GM03348 (cell line): Measurements from ENCODE around the gene KIF25.

ENCODE experiments used
- DNase-seq: peaks from one replicate; pipeline ENCODE4 v3.0.0; 2012; ENCODE audit warnings: low spot score

The KIF25 gene

GRCh38 chr6:167997642-167998041 is at the start of gene KIF25:
KIF25 (plus strand) TSS chr6:167997671; CDS start chr6:168029586, 31,915 bp downstream.
- DNase-seq = no peak

DNA sequence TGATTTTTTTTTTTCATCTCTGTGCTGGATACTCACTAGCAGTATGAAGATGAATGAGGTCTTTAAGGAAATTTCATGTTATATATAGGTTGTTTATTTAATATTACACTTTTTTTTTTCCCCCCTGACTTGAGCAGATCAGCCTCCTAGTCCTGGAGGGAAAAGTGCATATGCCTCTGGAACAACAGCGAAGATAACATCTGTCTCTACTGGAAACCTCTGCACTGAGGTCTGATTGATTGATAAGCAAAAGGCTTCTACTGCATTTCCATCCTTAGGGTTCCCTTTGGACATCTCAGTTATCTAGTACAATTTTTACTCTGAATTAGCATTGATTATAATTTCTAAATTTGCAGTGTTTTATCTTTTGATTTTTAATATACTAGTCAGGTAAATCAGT is 49.8 kb upstream of the KIF25 start:
- no peak for DNase-seq

GRCh38 chr6:167948716-167949115 is 48.8 kb upstream of the KIF25 start:
- no peak for DNase-seq

- no peak for DNase-seq
These were observed 48.3 kb upstream of the KIF25 start for GRCh38 chr6:167949121-167949684.

DNA sequence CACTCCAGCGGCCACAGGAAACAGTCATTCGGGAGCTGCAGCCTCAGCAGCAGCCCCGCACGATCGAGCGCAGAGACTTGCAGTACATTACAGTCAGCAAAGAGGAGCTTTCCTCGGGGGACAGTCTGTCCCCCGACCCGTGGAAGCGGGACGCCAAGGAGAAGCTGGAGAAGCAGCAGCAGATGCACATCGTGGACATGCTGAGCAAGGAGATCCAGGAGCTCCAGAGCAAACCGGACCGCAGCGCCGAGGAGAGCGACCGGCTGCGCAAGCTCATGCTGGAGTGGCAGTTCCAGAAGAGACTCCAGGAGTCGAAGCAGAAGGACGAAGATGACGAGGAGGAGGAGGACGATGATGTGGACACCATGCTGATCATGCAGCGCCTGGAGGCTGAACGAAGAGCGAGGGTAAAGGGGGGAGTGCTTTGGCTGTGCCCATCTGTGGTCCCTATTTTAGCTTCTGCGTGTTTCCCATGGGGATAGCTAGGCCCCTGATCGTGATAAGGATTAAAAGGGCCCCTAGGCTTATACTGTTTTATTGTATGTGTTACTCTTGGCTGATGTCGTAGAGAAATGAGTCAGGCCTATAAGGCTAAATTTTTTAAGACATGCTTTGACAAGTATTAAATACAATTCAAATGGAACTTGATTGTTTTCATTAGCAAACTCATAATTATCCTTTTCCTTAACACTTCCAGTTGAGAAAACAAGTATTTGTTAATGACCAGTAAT is 45.5 kb upstream of the KIF25 start:
- no peak for DNase-seq

DNA sequence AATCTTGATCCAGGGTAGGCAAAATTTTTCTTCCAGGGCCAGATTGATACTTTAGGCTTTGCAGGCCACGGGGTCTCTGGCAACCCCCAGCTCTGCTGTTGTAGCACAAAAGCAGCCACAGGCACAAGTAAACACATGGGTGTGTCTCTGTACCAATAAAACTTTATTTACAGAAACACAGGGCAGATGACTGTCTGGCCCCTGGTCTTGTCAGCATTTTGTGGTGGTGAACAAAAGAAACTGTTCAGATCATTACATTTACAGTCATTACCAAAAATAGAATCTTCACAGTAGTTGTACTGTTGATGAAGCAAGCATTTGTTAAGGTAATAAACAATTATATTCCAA is 45.0 kb upstream of the KIF25 start:
- no peak for DNase-seq

- DNase-seq = no peak
These were observed 43.9 kb upstream of the KIF25 start for GRCh38 chr6:167953551-167953950.

- DNase-seq = no peak
These were observed 43.3 kb upstream of the KIF25 start for GRCh38 chr6:167954151-167954550.

GRCh38 chr6:167956491-167956890 is 41.0 kb upstream of the KIF25 start:
- DNase-seq = no peak

GRCh38 chr6:167956983-167957492 is 40.4 kb upstream of the KIF25 start:
- DNase-seq = peak; percentile 20

DNA sequence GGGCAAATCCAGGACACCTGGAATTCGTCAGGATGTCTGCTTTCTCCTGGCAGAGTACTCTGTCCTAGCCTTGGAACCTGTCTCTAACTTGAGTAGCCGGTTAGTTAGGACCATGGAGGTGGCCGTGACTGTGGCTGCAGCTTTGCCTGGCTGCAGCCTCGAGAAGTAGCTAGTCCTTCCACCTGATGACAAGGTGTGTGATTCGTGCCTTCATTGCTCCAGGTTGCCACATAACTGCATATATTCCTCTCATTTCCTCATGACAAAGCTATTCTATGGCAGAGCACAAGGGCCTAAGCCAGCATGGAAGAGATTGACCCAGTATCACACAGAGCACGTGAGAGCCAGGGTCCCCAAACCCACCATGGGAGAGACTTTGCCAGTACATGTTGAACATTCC is 39.8 kb upstream of the KIF25 start:
- DNase-seq = no peak

- no peak for DNase-seq
These were observed 36.9 kb upstream of the KIF25 start for GRCh38 chr6:167960579-167960978.

- no peak for DNase-seq
These were observed 34.8 kb upstream of the KIF25 start for GRCh38 chr6:167962711-167963110.

GRCh38 chr6:167963589-167964057 is 33.8 kb upstream of the KIF25 start:
- DNase-seq = no peak

DNA sequence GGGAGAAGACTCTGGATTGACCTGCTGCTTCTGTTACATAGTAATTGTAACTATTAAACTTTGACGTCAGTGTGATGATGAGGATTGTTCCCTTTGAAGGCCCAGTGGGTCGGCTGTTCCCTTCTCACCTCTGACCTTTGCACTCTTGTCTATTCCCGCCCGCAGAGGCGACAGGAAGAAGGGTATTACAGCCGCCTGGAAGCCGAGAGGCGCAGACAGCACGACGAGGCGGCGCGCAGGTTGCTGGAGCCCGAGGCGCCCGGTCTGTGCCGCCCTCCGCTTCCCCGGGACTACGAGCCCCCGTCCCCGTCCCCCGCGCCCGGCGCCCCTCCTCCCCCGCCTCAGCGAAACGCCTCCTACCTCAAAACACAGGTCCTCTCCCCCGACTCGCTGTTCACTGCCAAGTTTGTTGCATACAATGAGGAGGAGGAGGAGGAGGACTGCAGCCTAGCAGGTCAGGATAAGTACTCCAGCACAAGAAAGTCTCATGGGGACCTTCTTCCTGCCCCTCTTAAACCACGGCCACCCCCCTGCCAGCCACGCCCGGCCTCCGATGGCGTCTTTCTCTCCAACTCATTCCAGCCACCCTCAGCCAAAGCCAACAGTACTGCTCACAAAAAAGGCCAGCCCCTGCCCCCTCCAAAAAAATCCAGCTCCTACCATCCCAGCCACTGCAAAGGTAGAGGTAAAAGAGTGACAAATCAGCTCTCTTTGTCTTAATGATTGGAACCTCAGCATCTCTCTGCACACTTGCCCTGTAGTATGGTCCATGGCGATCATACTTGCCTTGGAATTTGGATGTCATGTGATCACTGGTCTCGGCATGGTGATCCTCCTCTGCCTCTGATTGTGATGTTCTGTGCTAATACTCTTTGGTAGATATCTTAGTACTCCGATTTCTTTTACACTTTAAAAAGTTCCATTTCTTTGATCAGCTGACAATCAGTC is 31.6 kb upstream of the KIF25 start:
- no peak for DNase-seq

DNA sequence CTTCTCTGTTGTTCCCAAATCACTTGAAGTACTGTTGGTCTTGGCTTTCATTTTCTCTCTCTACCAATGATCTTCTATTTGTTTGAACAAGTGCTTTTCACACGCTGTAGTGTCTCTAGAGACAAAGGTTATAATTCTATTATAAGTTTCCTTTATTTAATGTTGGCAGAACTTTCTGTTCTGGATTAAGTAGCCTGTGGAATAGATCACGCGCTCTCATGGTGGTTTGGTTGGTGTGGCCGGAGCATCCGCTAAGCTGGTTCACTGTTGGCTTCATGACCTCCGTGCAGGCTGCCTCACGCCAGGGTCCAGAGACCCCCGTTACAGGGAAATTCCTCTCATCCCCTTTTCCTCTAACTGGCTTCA is 30.9 kb upstream of the KIF25 start:
- DNase-seq = no peak

GRCh38 chr6:167968091-167968490 is 29.4 kb upstream of the KIF25 start:
- DNase-seq = no peak

- DNase-seq = no peak
These were observed 27.2 kb upstream of the KIF25 start for GRCh38 chr6:167970230-167970629.

DNA sequence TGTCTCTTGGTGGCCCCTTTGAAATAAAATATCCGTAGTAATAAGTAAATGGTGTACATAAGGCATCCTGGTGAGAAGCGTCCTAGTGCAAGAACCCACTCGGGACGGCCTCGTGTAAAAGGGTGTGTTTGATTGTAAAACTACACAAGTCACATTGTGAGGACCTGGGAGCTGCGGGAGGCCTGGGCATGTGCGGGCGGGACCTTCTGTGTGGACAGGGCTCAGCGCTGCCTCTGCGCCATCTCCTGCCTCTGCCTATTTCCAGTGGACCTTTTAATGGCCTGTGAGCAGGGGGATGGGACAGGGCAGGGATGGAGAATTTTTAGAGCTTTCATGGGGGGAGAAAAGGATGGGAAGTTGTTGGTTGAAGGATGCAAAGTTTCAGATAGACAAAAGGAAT is 25.3 kb upstream of the KIF25 start:
- no peak for DNase-seq

GRCh38 chr6:167973148-167973885 is 24.2 kb upstream of the KIF25 start:
- DNase-seq = no peak

DNA sequence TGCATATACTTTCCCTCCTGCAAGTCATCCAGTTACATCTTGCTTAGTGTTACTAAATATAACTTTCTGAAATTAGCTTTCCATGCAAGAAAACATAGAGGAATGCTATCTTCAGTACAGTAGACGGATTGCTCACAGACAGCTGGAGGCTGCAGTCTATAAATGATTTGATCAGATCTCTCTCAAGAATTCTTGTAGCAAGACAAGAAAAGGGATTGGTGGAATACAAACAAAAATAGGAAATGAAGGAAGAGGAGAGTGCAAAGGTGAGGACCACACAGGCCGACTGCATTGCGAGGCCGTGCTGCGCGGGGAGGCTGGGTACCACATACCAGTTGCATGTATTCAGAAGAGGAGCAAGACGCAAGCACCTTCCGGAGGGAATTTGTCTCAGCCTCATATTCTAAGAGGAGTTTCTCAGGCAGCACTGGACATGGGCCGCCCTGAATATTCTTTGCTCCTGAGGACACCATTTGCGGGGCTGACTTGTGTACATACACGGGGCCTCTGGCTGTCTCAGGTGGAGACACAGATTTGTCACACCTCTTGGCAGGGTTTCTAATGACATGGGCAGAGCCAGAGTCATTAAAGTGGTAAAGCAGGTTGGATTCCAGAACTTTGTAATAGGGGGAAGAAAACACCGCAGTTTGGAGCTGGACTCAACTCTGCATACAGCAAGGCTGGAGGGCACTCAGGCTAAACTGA is 22.7 kb upstream of the KIF25 start:
- no peak for DNase-seq
